HG03103 (cell line): Measurements from ENCODE around the gene CUTC.

Experiments
- ATAC-seq: cut with Tn5 transposase; IDR thresholded peaks from one replicate; pipeline ENCODE4 v1.9.1; 2021; ENCODE audit warnings: low read depth; ENCODE audit not compliant: unreplicated experiment

The CUTC gene

DNA sequence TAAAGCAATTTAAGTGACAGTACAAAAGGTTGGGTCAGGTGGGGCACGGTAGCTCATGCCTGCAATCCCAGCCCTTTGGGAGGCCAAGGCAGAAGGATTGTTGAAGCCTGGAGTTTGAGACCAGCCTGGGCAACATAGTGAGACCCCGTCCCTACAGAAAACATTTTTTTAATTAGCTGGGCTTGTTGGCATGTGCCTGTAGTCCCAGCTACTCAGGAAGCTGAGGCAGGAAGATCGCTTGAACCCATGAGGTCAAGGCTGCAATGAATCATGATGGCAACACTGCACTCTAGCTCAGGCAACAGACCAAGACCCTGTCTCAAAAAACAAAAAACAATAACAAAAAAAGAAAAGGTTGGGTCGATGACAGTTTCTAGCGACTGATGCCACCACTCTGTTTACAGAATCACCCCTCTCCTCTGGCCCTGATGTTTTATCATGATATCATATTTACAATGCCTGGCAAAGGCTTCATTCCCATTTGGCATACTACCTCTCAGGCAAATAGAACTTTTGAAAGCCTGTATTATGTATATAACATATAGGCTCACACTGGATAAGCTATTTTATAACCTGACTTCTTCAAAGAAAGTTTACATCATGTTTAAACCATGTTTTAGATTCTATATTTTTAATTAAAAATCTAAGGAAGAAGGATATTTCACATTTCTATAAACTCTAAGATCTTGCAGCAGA, 49.8 kb downstream of the CUTC start:
- no peak for ATAC-seq

DNA sequence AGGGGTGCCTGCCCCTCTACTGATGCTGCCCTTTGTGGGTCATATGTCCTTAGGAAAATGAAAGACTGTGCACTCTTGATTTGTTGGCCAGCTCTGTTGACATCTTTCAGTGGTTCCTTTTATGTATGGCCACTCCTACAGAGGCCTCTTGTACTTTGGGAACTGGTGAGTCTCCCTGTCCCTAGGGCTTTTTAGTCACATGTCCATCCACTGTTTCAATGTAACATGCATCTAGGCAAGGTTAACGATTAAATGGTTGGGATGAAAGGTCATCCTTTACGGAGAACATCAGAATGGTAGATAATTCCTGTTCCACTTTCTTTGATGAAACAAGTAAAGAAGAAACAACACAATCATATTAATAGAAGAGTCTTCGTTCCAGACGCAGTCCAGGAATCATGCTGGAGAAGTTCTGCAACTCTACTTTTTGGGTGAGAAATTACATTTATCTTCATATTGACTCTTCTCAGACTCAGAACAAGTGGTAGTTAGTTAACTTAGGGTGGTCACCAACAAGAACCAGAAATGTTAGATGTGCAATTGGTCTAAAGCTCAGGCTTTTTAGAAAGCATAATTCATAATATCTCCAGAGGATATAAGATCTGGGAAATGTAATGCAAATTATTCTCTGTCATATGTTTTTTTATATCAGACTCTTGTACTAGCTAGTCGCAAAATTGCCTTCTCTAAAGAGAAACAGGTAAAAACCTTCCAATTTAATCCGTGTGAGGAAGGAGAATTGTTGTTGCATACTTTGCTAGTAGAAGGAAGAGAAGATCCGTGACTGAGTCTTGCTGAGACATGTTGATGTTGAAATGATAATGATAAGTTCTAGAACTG, 50.6 kb downstream of the CUTC start, which contains the start of gene ABCC2:
Gene ABCC2, plus strand, starts transcription at position 194 of the 840 bp plus-strand sequence. Its CDS starts 205 bp downstream, at position 399.
- no peak for ATAC-seq

DNA sequence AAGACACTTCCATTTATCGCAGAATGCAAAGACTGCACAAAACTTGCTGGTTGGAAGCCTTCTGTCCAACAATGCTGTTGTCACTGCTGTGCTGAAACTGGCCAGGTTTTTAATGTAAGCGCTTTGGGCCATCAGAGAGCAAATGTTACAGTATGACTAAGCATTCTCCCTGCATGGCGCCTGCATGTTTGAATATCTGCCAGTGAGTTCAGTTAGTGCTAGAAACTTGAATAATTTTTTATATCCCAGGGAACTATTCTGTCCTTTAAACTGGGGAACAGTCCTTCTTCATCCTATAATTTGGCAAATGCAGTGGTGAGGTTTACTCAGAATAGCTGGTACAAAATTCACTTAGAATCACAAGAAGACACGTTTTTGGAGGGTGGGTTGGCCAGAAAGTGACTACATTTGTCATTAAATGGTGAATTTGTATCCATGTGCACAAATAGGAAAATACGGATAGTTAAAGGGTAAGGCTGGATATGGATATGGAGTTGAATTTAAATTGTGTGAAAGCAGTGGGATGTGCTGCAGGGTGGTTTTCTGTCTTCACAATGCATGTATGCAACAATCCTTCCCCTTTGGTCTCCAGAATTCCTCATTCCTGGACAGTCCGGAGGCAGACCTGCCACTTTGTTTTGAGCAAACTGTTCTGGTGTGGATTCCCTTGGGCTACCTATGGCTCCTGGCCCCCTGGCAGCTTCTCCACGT, 52.1 kb downstream of the CUTC start:
- ATAC-seq: no peak

DNA sequence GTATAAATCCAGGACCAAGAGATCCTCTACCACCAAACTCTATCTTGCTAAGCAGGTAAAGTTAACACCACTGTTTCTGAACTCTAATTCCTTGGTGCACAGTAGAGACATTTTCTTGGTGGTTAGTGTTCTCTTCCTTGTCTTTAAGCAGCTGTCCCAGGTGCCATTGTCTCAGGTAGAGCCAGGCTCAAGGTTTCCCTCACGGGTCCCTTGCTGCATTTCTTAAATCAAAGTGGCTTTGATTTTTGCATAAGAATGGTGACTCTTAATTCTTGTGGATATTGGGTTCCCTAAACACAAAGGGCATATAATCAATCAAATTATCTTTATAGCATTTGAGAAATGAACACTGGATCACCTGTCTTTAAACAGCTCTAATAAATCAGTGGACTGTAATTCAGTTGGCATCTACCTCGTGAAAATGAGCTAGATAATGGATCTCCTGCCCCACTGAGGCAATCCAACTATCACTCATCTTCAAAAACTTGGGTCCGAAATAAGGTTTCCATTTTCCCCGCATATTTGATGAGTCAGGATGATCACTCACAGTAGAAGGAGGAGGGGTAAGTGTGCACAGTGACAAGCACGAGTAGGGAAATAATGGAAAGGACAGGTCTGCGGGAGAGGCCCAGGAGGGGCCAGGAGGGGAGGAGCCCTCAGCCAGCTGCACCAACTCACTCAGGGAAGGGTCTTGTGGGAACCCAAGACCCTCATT, 52.9 kb downstream of the CUTC start:
- no peak for ATAC-seq

DNA sequence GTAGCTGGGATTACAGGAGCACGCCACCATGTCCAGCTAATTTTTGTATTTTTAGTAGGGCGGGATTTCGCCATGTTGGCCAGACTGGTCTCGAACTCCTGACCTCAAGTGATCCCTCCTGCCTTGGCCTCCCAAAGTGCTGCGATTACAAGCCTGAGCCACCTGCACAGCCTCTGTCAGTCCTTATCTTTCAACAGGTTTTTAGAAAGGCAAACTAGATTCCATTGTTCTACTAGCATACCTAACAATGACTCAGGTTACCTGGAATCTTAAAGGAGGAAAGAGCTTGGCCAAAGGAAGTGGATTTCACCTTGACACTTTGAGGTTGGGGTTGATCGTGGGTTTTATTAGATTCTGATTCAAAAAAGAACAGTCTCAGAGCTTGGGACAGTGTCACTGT, 53.6 kb downstream of the CUTC start:
- no peak for ATAC-seq

DNA sequence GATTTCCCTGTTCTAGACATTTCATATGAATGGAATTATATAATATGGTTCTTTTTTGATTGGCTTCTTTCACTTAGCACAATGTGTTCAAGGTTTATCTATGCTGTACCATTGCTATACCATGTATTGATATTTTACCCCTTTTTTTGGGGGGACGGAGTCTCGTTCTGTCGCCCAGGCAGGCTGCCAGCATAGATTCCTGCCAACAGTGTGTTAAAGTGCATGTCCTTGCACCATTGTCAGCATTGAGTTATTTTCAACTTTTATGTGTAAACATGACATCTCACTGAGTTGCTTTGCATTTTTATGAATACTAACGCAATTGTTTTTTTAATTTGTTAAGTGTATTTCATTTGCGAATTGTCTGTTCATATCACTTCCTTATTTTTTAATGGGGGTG, 55.3 kb downstream of the CUTC start:
- ATAC-seq: no peak

DNA sequence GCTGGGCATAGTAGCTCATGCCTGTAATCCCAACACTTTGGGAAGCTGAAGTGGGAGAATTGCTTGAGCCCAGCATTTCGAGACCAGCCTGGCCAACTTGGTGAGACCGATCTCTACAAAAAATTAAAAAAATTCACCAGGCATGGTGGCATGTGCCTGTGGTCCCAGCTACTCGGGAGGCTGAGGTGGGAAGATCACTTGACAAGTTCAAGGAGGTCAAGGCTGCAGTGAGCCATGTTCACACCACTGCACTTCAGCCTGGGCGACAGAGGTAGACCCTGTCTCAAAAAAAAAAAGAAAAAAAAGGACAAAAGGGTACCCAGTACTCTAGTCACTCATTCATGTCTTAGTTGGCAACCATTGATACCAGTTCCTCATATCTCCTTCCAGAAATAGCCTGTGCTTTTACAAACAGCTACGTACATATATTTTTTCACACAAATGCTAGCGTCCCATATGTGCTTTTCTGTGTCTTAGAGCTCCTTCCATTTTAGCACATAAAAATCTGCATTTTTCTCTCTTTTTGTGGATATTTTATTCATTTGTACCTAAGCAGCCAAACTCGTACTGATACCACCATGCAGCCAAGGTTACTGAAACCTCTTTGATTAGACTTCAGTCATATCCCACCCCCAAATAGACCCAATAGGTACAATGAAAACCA, 55.9 kb downstream of the CUTC start:
- no peak for ATAC-seq

DNA sequence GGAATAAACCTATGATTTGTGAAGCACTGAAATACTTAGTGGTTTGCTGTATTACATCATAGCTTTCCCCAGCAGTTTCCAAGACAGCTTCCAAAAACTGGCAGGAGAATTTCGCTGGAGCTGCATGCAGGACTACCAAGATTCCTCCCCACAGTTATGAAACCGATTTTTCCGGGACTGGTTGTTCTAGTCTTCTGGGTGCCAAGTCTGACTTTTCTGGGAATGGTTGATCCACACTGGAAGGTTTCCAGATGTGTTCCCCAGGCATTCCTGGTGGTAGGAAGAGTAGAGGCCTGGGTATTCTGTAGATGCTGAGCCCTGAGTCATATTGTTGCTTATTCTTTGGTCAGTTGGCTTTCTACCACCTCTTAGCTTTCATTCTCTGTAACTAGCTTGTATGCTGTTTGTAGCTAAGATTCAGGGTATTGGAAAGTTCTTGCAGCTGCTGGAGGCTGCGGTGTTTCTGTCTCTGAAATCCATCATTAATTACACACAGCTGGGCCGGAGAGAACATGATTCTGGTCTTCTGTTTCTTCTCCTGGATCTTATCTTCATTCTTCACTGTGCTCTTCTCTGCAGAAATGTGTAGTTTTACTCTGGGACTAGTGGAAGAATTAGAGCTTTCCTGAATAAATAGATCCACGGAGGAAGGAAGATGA, 56.7 kb downstream of the CUTC start:
- ATAC-seq: no peak

DNA sequence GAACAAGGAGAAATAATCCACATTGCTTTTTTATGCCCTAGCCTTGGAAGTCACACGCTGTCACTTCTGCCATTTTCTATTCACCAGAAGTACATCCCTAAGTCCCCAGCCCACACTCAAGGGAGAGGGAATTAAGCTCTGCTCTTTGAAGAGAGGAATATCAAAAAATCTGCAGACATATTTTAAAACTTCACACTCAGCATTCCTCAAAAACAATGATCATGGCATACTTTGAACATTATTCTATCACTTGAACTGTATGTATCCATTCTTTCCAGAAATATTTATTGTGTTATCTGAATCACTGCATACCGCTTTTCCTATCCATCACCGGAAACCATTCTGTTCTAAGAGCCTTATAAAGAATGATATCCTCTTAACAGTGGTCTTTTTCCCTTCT, 59.8 kb downstream of the CUTC start:
- ATAC-seq: no peak

DNA sequence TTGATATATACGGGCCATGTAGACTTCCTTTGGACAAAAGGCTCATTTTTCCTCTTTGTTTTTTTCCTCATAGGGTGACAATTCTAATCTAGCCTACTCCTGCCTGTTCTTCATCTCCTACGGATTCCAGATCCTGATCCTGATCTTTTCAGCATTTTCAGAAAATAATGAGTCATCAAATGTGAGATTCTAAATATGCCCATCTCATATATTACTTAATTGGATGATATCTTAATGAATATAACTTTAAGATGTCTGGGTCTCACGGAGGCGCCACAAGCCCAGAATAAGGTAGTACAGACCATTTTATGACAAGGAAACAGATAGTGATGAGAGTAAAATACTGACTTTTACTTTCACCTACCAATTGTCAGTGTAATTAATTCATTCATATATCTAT, 61.8 kb downstream of the CUTC start:
- ATAC-seq: no peak

DNA sequence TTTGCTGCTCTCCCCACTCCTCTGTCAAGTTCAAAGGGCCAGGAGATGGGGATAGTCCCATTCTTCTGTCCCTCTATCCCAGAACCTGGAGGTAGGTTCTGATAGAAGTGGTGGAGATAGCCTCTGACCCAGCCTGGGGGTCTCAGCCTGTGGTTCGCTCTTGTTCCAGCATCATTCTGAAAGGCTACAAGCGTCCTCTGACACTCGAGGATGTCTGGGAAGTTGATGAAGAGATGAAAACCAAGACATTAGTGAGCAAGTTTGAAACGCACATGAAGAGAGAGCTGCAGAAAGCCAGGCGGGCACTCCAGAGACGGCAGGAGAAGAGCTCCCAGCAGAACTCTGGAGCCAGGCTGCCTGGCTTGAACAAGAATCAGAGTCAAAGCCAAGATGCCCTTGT, 64.9 kb downstream of the CUTC start:
- no peak for ATAC-seq

DNA sequence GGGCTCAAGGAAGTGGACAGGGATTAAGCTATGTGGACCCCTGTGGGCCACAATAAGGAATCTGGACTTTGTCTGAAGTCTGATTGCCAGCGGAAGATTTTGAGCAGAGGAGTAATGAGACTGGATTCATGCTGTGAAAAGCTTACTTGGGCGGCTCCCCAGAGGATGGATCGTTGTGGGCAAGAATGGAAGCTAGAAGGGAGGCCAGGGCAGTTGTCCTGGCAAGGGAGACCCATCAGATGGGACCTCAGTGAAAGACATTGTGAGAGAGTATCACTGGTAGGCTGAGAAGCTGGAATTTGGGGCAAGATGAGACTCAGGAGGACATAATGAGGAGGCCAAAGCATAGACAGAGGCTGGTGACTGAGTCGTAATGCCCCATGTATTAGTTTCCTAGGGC, 66.0 kb downstream of the CUTC start:
- no peak for ATAC-seq

DNA sequence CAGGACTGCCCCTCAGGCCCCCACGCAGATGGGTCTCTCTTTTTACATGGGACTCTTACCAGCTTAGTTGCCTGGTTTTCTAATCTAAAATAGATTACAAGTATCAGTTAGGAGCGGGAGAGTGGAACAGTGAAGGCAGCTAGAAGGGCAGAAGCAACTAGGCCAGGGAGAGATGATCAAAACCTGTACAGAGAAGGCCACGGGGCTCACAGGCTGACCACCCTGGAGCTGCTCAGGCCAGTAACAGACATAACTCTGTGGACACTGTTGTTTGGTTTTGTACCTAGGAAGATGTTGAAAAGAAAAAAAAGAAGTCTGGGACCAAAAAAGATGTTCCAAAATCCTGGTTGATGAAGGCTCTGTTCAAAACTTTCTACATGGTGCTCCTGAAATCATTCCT, 66.9 kb downstream of the CUTC start:
- no peak for ATAC-seq

DNA sequence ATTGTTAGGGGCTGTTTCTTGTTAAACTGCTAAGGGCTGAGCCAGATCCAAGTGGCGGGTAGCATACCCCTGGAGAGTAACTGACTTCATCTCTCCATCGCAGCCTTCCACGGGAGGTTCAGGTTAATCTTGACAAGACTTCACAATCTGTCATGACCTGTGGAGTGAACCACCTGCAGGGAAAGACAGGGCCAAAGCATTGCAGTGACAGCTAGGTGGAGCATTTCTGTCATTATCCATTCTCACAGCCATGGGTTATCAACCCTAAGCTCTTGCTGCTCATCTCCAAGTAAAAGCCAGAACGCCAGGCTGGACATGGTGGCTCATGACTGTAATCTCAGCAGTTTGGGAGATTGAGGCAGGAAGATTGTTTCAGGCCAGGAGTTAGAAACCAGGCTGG, 67.6 kb downstream of the CUTC start:
- no peak for ATAC-seq

DNA sequence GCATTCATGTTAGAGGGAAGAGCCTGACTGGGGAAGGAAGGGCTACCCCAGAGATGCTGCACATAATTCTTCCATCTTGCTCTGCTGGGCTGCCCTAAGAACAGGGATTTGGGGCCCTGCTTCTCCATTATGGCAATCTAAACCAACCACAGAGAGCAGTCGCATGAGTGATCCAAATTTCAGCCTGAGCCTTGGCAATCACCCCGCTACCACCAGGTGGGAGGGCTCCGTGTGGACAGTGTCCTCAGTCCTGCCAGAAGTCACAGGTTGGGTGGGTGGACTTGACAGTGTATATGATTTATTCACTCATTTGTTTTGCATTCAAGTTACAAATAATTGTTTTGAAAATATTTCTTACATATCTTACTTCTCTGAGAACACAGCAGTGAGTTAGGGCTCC, 72.4 kb downstream of the CUTC start:
- ATAC-seq: no peak

DNA sequence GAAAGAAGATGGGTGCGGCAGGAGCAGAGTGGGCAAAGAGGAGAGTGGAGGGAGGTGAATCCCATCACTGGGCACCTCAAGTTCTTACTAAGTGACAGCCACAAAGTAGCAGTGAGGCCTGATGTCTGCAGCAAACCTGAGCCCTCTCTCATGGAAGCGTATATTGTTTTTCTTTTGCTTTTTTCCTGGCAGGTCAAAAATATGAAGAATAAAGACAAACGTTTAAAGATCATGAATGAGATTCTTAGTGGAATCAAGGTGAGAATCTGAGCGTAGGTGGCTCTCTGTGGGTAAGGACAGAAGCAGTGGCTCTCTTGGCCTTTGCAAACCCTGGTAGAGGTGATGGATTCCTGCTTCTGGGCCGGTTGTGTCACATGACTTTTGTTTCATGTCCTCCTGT, 73.2 kb downstream of the CUTC start:
- no peak for ATAC-seq
